ENCODE data around the gene VAMP3. TPM values are rescaled to one million over a fixed set of nuclear protein-coding genes. Genes with fewer than 3 reads are reported as not detected.

Gene VAMP3
- total RNA-seq, 2 experiments from 2014 or later: 31.6 to 34.9 TPM

GRCh38 chr1:7795406-7795805 lies 24.3 kb downstream of the VAMP3 start:
- ChIA-PET CTCF (ENCODE audit: unreplicated experiment) (no interaction called here), POLR2A (no interaction called here)
- BruUV-seq (replicated peaks): no TSS peak
- no peak overlapping the region for H3K27ac ChIP-seq (ENCODE audit: low read depth, low read length, poor library complexity, severe bottlenecking)
- intact Hi-C loops (cut with micrococcal nuclease; ENCODE audit: unreplicated experiment): no loop called here
- no peaks in the 10 kb centered on the region for H4K20me1 ChIP-seq (ENCODE audit: insufficient read depth, low read length)
- no peaks in the 10 kb centered on the region for H3K36me3 ChIP-seq (ENCODE audit: insufficient read depth, low read length)
- H3K9me2 ChIP-seq (ENCODE audit: insufficient read depth, low read length): no peaks in the 10 kb centered on the region
- H3K4me3 ChIP-seq (ENCODE audit: low read depth, low read length, poor library complexity, severe bottlenecking): no peak overlapping the region
- H3K4me2 ChIP-seq (ENCODE audit: low read length): no peak overlapping the region
- peaks cover 4% of the 10 kb centered on the region; the same call in 1 of the 2 replicates for H3K9me3 ChIP-seq (ENCODE audit: low read length)
- TF ChIP-seq EZH2phosphoT487 (IDR thresholded peaks at IDR 0.05; ENCODE audit: borderline replicate concordance, low read depth, low read length) (no peak), CTCF (conservative IDR thresholded peaks at IDR 0.05; ENCODE audit: low read length) (no peak)
- DNase-seq (ENCODE audit: low spot score): no peak
- no peaks in the 10 kb centered on the region for H3K4me1 ChIP-seq (ENCODE audit: insufficient read depth, low read length, poor library complexity, severe bottlenecking)
- H2AFZ ChIP-seq (ENCODE audit: low read length): no peak overlapping the region
- no peaks in the 10 kb centered on the region for H3K79me2 ChIP-seq (ENCODE audit: insufficient read depth, low read depth, low read length)

GRCh38 chr1:7805460-7805859 lies 34.4 kb downstream of the VAMP3 start:
- H3K36me3 ChIP-seq (ENCODE audit: insufficient read depth, low read length): no peaks in the 10 kb centered on the region
- no peaks in the 10 kb centered on the region for H3K4me1 ChIP-seq (ENCODE audit: insufficient read depth, low read length, poor library complexity, severe bottlenecking)
- no peak for DNase-seq (ENCODE audit: low spot score)
- H3K9me3 ChIP-seq (ENCODE audit: low read length): no peaks in the 10 kb centered on the region
- no peaks in the 10 kb centered on the region for H3K9me2 ChIP-seq (ENCODE audit: insufficient read depth, low read length)
- H2AFZ ChIP-seq (ENCODE audit: low read length): no peak overlapping the region
- no peak overlapping the region for H3K4me2 ChIP-seq (ENCODE audit: low read length)
- ChIA-PET POLR2A (no interaction called here), CTCF (ENCODE audit: unreplicated experiment) (no interaction called here)
- no peak overlapping the region for H3K27ac ChIP-seq (ENCODE audit: low read depth, low read length, poor library complexity, severe bottlenecking)
- no TSS peak for BruUV-seq (replicated peaks)
- H3K79me2 ChIP-seq (ENCODE audit: insufficient read depth, low read depth, low read length): no peaks in the 10 kb centered on the region
- no peaks in the 10 kb centered on the region for H4K20me1 ChIP-seq (ENCODE audit: insufficient read depth, low read length)
- TF ChIP-seq CTCF (conservative IDR thresholded peaks at IDR 0.05; ENCODE audit: low read length): no peak
- no peak for TF ChIP-seq EZH2phosphoT487 (IDR thresholded peaks at IDR 0.05; ENCODE audit: borderline replicate concordance, low read depth, low read length)
- intact Hi-C loops (cut with micrococcal nuclease; ENCODE audit: unreplicated experiment): no loop called here
- H3K4me3 ChIP-seq (ENCODE audit: low read depth, low read length, poor library complexity, severe bottlenecking): no peak overlapping the region

- H3K4me1 ChIP-seq (ENCODE audit: insufficient read depth, low read length, poor library complexity, severe bottlenecking): no peaks in the 10 kb centered on the region
- peak; percentile 44 for DNase-seq (ENCODE audit: low spot score)
- no peak overlapping the region for H3K27ac ChIP-seq (ENCODE audit: low read depth, low read length, poor library complexity, severe bottlenecking)
- intact Hi-C loops (cut with micrococcal nuclease; ENCODE audit: unreplicated experiment): loop anchor here (2.0 kb wide), 1 partner anchor 94 kb away; no protein-coding TSS in a partner anchor
- no peak overlapping the region for H3K4me2 ChIP-seq (ENCODE audit: low read length)
- no peaks in the 10 kb centered on the region for H3K36me3 ChIP-seq (ENCODE audit: insufficient read depth, low read length)
- H2AFZ ChIP-seq (ENCODE audit: low read length): no peak overlapping the region
- H3K4me3 ChIP-seq (ENCODE audit: low read depth, low read length, poor library complexity, severe bottlenecking): no peak overlapping the region
- no peaks in the 10 kb centered on the region for H3K9me2 ChIP-seq (ENCODE audit: insufficient read depth, low read length)
- ChIA-PET POLR2A (no interaction called here), CTCF (ENCODE audit: unreplicated experiment) (interaction anchor here (0.7 kb wide), 1 partner anchor 19 kb away, joined by 3 read pairs; no protein-coding TSS in a partner anchor)
- BruUV-seq (replicated peaks): no TSS peak
- TF ChIP-seq EZH2phosphoT487 (IDR thresholded peaks at IDR 0.05; ENCODE audit: borderline replicate concordance, low read depth, low read length) (no peak), CTCF (conservative IDR thresholded peaks at IDR 0.05; ENCODE audit: low read length) (peak; percentile 82)
- H3K9me3 ChIP-seq (ENCODE audit: low read length): peaks cover 4% of the 10 kb centered on the region; the same call in 1 of the 2 replicates
- H3K79me2 ChIP-seq (ENCODE audit: insufficient read depth, low read depth, low read length): no peaks in the 10 kb centered on the region
- no peaks in the 10 kb centered on the region for H4K20me1 ChIP-seq (ENCODE audit: insufficient read depth, low read length)
These were observed 37.3 kb downstream of the VAMP3 start for GRCh38 chr1:7808253-7808844.
